Activated T-cell treated with anti-CD3 and anti-CD28 coated beads, Interleukin-2, amount 50 U/mL, for 48 hours (primary cell): ENCODE results near the gene MRPL17.
A peak's percentile ranks its signal among the peaks of the same experiment; 100 is the strongest.

Experiments used
- DNase-seq, 2 experiments: peaks; one replicate each; pipeline ENCODE4 v3.0.0-alpha.2; 2020

The MRPL17 gene

DNA sequence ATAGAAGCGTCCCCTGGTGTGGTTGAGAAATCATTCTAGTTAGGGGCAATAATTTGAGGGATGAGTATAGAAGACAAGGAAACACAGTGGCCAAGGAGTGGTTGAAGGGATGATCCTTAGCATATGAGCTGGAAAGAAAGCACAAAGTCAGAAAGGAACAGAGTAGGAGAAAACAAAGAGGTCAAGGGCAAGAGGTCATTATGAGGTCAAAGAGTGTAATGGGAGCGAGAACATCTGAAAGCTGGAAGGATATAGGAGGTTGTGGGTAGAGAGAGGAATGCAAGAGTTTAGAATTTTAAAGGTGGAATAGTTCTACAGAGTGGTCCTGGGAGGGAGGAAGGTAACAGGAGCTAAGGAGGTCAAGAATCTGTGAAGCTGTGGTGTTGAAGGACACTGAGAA lies 29.5 kb downstream of the MRPL17 start:
- DNase-seq: no peak

DNA sequence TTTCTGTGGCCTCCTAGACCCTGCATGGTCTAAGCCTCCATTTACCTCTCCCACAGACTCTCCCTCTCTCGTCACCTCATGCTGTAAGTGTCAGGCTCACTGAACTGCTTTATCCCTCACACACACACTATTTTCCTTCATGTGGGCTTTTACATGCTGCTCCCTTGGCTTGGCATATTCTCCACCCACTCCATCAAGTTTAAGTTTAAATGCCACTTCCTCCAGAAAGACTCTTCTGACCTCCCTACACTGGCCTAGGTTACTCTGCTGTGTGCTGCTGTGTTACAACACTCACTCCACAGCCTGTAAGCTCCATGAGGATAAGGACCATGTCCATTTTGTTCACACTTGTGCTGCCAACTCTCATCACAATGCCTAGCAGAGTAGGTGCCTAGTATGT lies 30.0 kb downstream of the MRPL17 start:
- DNase-seq: peak in 1 of 2 experiments; percentile 12

- DNase-seq: no peak
These were observed 31.0 kb downstream of the MRPL17 start for GRCh38 chr11:6652182-6652581.

DNA sequence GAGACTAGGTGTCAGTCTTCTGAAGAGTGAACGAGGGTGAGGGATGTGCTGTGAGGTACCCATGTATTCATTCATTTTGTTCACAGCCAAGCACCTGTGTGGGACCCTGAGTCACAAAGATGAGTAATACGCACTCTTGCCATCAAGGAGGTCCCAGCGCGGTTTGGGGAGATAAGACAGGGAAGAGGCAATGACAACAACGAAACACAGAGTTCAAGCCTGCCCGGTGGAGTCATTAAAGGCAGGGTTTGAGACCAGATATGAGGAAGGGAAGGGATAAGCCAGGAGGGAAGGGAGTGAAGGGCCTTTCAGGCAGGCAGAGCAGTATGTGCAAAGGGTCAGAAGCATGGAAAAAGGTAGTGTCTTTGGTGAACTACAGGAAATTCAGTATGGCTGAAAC lies 32.2 kb downstream of the MRPL17 start:
- DNase-seq: peak; percentile 67 to 69

- DNase-seq: peak in 1 of 2 experiments; percentile 11
These were observed 33.0 kb downstream of the MRPL17 start for GRCh38 chr11:6650104-6650503.

- no peak for DNase-seq
These were observed 34.6 kb downstream of the MRPL17 start for GRCh38 chr11:6648501-6648900.

DNA sequence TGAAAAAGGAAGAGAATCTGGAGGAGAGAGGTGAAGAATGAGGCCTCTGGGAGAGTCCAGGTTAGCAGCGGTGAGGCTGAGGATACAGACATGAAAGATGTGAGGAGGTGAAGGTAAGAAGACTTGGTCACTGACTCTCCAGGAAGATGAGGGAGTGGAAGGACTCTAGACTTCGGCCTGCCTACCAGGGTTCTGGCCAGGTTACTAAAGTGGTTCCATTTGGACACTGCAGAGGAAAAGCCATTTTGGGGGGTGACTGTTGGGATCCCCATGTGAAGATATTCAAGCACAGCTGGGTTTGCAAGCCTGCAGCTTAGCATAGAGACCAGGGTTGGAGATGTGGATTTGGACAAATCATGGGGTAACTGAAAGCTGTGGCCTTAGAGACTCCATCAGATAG lies 35.3 kb downstream of the MRPL17 start:
- DNase-seq: peak in 1 of 2 experiments; percentile 15

DNA sequence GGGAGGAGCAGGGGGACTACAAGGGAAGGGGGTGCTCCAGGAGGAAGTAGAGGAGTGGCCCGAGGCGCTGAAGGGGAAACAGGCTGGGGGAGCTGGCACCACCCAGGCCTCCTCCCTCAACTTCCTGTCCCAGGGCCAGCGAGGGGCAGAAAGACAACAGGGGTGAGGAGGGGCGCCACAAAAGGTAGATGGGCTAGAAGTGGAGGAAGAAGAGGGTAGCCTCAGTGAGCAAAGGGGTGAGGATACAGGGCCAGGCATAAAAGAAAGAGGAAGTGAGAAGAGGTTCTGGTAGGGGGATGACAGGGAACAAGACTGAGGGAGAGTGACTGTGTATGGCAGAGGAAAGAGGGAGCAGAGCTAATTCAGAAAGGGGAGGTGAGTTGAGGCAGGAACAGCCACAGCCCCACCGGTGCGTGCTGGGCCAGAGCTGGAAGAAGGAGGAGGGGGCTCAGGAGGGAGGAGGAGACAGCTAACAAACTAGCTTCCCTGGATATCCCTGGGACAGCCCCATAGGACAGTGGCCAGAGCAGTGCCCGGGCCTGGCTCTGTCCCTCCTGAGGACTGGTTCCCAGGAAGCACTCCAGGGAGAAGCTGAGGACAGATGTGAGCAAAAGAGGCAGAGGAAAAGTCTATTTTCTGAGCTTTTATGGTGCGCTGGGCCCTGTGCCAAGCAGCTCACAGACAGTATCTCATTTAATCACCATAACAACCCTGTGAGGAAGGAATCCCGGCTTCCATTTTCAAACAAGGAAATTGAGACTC lies 36.0 kb downstream of the MRPL17 start:
- DNase-seq: peak; percentile 56 to 60

- DNase-seq: no peak
These were observed 36.6 kb downstream of the MRPL17 start for GRCh38 chr11:6646576-6646917.

DNA sequence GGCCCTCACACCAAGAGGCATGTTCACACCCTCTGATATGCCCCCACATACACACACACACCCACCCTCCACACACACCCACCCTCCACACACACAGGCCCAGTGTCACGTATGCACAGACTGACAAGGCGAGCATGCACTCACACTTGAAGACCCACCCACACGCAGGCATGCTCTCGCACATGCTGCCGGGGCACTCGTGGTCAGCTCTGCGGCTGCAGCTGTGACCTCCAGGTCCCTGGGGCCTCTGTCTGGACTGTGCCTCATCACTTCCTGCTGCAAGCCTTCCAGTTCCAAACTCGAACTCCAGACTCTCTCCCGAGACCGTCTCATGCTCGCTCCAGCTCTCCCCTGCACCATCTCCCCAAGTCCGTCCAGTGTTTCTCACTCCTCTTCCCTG lies 37.1 kb downstream of the MRPL17 start:
- peak; percentile 22 to 29 for DNase-seq

- DNase-seq: no peak
These were observed 40.2 kb downstream of the MRPL17 start for GRCh38 chr11:6642957-6643356.

GRCh38 chr11:6640985-6641701 lies 42.0 kb downstream of the MRPL17 start:
- no peak for DNase-seq

GRCh38 chr11:6640036-6640984 lies 42.8 kb downstream of the MRPL17 start:
- DNase-seq: no peak

DNA sequence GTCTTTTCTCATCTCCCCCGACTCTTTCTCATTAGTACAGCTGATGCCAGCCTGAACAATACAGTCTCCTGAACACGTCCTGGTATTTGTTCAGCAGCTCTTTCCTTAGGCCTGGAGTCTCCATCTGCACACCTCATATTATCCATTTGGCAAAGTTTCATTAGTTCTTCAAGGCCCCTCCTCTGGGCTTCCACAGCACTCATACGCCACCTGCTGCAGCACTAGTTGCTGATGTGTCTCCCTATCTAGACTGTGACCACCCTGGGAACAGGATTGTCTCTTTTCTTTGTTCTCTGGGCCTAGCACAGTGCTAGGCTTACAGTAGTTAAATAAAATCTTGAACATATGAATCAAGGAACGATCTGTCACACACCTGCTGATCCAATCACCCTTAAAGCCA lies 44.7 kb downstream of the MRPL17 start:
- DNase-seq: no peak

GRCh38 chr11:6637871-6638270 lies 45.3 kb downstream of the MRPL17 start:
- no peak for DNase-seq

DNA sequence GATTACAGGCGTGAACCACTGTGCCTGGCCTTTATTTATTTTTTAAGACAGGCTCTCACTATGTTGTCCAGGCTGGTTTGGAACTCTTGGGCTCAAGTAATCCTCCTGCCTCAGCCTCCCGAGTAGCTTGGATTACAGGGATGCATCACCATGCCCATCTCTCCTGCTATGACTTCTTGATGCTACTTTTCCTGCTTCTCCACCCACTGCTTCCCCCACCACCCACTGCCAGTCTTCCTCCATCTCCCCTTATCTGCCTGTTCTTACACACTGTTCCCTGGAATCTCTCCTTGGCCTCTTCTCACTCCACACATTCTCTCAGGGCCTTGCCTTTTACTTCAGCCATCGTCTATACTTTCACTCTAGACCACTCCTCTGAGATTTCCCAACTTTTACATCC lies 46.7 kb downstream of the MRPL17 start:
- DNase-seq: no peak

- no peak for DNase-seq
These were observed 47.8 kb downstream of the MRPL17 start for GRCh38 chr11:6635082-6635932.

- no peak for DNase-seq
These were observed 48.6 kb downstream of the MRPL17 start for GRCh38 chr11:6634534-6634933.

- DNase-seq: no peak
These were observed 49.4 kb downstream of the MRPL17 start for GRCh38 chr11:6633422-6634408.

- DNase-seq: no peak
These were observed 50.7 kb downstream of the MRPL17 start for GRCh38 chr11:6632116-6633073.
